ENCODE results near the gene CEP126.

The CEP126 gene, protein sequence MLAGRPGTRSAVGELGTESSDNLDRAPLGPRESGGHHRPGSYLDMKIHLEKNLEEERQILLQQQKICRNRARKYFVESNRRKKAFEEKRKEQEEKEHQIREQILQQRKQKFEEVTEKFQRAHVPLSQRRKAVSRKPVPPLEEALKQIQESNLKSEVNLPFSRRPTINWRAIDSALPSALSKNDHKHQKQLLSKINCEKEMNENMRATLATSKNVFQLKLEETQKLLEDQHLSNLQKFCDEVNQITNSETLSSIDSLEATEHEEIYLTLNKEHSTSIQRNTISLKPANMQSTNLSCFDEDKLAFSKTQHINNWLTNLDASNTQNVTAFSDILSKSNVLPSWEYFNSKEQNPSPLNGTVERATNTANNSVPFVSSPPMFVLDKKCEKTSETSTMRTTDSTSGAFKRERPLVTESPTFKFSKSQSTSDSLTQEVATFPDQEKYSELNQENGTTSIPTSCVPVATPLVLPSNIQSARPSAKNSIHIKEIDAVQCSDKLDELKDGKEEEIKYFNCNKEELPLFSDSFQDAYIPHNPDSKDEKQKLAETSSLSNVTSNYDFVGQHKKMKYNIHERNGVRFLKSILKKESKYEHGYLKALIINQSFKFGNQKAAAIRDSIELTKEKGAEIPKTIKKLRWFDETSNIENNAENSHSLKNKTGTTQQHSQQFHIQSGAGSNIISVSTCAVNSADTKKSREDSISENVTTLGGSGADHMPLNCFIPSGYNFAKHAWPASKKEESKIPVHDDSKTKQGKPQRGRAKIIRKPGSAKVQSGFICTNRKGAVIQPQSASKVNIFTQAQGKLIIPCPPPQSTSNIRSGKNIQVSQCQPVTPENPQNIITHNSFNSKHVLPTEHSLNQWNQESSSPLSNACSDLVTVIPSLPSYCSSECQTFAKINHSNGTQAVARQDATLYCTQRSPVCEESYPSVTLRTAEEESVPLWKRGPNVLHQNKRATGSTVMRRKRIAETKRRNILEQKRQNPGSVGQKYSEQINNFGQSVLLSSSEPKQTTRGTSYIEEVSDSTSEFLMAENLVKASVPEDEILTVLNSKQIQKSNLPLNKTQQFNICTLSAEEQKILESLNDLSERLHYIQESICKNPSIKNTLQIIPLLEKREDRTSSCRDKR

DNA sequence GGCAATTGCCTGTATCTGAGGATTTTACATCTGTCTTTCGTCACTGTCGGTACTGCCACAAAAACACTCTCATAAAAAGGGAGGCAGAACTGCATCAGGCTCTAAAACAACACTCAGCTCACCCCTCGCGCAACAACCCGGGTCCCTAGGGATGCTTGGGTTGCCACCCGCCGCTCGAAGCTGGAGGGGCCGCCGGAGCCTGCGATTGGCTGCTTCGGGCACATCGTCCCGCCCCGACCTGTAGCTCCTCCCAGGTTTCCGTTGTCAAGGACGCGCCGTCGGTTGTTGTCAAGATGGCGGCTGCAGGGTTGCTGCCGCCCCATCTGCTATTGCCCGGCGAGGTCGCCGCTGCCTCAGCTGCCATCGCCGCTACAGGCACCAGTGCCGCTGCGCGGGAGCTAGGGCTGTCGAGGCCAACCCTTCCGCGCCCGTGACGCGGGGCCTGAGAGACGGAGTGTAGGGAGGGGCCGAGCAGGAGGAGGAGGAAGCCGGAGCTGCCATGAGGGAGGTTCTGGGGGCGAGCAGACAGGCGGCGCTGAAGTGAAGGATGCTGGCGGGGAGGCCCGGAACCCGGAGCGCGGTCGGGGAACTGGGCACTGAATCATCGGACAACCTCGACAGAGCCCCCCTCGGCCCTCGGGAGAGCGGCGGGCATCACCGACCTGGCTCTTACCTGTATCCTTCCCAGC, at the start of gene CEP126:
Gene CEP126 (plus strand): TSS at position 273 of the 689 bp plus-strand sequence. CDS start 275 bp downstream, at position 548.
- TF ChIP-seq ZFX (IDR thresholded peaks at IDR 0.05): no peak
- TF ChIP-seq, protein P1, sequence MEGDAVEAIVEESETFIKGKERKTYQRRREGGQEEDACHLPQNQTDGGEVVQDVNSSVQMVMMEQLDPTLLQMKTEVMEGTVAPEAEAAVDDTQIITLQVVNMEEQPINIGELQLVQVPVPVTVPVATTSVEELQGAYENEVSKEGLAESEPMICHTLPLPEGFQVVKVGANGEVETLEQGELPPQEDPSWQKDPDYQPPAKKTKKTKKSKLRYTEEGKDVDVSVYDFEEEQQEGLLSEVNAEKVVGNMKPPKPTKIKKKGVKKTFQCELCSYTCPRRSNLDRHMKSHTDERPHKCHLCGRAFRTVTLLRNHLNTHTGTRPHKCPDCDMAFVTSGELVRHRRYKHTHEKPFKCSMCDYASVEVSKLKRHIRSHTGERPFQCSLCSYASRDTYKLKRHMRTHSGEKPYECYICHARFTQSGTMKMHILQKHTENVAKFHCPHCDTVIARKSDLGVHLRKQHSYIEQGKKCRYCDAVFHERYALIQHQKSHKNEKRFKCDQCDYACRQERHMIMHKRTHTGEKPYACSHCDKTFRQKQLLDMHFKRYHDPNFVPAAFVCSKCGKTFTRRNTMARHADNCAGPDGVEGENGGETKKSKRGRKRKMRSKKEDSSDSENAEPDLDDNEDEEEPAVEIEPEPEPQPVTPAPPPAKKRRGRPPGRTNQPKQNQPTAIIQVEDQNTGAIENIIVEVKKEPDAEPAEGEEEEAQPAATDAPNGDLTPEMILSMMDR (conservative IDR thresholded peaks at IDR 0.05): peak; percentile 50
- H3K27ac ChIP-seq: peak within 1 kb of the TSS; percentile 63

DNA sequence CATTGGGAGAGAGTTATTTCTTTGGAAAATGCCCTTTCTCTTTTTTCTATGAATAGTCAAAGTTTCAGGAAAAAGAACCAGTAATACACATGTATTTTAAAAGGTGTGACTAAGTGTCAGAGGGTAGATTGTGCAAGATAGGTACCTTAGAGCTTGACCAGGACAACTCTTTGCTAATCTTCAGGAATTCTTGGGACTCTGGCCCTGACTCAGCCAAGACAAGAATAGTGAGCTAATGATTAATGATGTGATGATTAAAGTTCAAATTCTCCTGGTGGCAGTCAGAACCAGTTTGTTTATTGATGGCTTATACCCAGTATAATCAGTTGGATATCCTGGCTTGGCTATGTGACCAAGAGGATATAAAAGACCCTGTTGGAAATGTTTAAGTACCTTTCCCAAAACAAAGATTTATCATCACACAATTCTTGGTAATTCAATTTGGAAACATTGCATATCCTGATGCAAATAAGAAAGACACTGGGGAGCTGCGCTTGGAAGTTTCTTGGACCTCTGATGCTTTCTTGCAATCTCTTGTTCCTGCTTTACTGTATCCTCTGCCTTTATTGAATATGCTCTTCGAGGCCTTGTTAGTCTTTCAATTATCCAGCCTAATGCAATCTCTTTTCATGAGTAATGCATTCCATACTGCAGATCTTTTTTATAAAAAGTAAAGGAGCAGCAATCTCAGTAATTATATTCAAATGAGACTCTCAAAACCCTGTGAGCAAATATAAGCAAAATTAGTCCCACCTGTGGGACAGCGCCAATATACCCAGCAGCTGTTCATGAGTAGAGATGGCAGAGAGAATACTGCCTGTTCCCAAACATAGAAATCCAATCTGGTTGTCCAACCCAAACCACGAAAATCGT, 48.0 kb upstream of the CEP126 start:
- no peak overlapping the region for H3K27ac ChIP-seq
- TF ChIP-seq, protein P1 (conservative IDR thresholded peaks at IDR 0.05): no peak

DNA sequence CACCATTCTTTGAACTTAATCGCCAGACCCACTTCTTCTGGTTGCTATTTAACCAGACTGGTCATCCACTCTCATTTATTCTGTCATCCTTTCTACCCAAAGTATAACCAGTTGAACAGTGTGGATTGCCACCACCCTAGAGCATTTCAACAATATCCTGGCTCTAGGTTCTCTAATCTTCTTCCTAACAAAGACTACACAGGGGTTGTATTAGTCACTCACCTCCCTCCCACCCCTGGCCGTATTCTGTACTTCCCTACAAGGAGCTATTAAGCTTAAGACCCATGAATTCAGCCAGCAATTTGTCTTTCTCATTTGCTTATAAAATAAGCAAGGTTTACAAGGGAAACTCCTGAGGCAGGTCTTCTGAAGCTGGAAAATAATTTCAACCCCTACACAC, 46.9 kb upstream of the CEP126 start:
- no peak overlapping the region for H3K27ac ChIP-seq
- no peak for TF ChIP-seq ZFX (IDR thresholded peaks at IDR 0.05)
- TF ChIP-seq, protein P1 (conservative IDR thresholded peaks at IDR 0.05): no peak

GRCh38 chr11:101870510-101870909, 44.3 kb upstream of the CEP126 start:
- H3K27ac ChIP-seq: no peak overlapping the region
- TF ChIP-seq ZFX (IDR thresholded peaks at IDR 0.05): no peak
- TF ChIP-seq, protein P1 (conservative IDR thresholded peaks at IDR 0.05): no peak

DNA sequence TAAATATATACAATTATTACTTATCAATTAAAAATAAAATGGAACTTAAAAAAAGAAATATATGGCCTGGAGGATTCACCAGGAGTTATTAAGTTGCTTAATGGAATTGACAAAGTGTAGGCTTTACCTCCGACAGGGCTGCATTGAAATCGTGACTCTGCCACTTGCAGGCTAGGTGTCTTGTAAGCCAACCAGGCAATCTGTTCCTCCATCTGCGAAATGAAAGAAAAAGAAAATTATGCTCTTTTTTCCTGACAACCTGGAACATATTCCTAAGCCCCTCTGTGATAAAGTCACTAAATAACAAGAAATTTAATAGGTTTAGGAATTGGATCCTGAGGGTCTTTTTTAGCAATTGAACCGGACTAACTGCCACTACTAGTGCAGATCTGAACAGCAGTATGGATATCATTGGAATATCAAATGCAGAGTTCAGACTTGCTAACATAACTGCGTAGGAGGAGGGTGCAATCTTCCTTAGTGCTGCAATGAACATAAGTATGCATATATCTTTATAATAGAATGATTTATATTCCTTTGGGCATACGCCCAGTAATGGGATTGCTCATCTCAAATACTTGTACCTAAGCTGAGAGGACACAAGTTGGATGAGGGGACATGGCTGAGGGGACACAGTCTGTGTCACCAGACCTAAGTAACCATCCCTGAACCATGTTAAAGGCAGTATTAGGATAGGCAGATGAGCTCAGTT, 42.5 kb upstream of the CEP126 start:
- H3K27ac ChIP-seq: no peak overlapping the region
- no peak for TF ChIP-seq ZFX (IDR thresholded peaks at IDR 0.05)
- TF ChIP-seq, protein P1 (conservative IDR thresholded peaks at IDR 0.05): no peak

- TF ChIP-seq ZFX (IDR thresholded peaks at IDR 0.05): no peak
- TF ChIP-seq, protein P1 (conservative IDR thresholded peaks at IDR 0.05): peak; percentile 77
- no peak overlapping the region for H3K27ac ChIP-seq
Observed at GRCh38 chr11:101880222-101880621, 34.6 kb upstream of the CEP126 start.
